Measurements from ENCODE around the gene PPP1R7. TPM values are rescaled to one million over a fixed set of nuclear protein-coding genes. Genes with fewer than 3 reads are reported as not detected.

PPP1R7 gene
- total RNA-seq, 2 donors from 2014 or later, result 48.5 to 52.7 TPM

DNA sequence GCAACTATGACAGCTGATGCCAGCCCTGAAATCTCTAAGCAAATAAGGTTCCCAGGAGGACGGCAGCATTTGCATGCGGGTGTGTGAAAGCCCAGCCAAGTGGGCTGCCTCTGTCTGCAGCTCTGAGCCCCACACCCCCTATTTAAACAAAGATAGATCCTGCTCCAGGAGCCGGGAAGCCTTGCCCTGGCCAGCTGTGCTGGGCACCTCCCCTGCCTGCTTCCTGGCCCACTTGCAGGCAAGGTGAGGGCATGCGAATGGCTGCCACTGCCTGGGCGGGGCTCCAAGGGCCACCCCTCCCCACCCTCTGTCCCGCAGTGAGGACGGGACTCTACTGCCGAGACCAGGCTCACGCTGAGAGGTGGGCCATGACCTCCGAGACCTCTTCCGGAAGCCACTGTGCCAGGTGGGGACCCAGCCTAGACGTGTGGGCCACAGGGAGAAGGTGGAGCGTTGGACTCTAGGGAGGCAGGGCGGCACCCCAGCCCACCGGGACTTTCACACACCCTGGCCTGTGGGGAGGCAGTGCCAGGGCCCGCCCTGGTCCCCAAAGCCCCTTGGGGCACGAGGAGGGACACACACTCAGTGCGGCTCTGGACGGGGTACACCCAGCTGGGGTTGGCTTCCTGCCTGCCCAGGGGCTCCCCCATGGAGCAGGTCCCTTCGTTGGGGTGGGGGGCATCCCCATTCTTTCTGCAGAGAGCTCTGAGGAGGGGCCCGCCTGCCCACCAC lies 38.3 kb downstream of the PPP1R7 start, which contains the start of gene ANO7:
TSS of gene ANO7 (plus strand) at position 317 of the 732 bp plus-strand sequence. CDS start 1,387 bp downstream, outside the sequence.
- Mint-ChIP-seq H3K9me3 (no peaks in the 10 kb centered on the region), H3K27ac (peak within 1 kb of the TSS; percentile 64), H3K27me3 (ENCODE audit: insufficient read depth) (no peaks in the 10 kb centered on the region), H3K36me3 (ENCODE audit: low read depth) (no peaks in the 10 kb centered on the region), H3K4me3 (no peak within 1 kb of the TSS), H3K4me1 (peaks cover 4% of the 10 kb centered on the region)
- Histone ChIP-seq H3K9me3 (ENCODE audit: control insufficient read depth, low read length) (no peaks in the 10 kb centered on the region), H3K27me3 (ENCODE audit: control insufficient read depth, insufficient read depth, low read length, poor library complexity, severe bottlenecking) (no peaks in the 10 kb centered on the region), H3K4me3 (ENCODE audit: low read length) (no peak within 1 kb of the TSS), H3K9ac (ENCODE audit: extremely low read depth, low read length, poor library complexity, severe bottlenecking) (no peak within 1 kb of the TSS), H3K4me1 (ENCODE audit: control insufficient read depth, insufficient read depth, low read length) (peaks cover 6% of the 10 kb centered on the region), H3K36me3 (ENCODE audit: control insufficient read depth, insufficient read depth, low read length) (no peaks in the 10 kb centered on the region), H3K27ac (ENCODE audit: low read depth, low read length) (no peak within 1 kb of the TSS)
- TF ChIP-seq, protein P1, sequence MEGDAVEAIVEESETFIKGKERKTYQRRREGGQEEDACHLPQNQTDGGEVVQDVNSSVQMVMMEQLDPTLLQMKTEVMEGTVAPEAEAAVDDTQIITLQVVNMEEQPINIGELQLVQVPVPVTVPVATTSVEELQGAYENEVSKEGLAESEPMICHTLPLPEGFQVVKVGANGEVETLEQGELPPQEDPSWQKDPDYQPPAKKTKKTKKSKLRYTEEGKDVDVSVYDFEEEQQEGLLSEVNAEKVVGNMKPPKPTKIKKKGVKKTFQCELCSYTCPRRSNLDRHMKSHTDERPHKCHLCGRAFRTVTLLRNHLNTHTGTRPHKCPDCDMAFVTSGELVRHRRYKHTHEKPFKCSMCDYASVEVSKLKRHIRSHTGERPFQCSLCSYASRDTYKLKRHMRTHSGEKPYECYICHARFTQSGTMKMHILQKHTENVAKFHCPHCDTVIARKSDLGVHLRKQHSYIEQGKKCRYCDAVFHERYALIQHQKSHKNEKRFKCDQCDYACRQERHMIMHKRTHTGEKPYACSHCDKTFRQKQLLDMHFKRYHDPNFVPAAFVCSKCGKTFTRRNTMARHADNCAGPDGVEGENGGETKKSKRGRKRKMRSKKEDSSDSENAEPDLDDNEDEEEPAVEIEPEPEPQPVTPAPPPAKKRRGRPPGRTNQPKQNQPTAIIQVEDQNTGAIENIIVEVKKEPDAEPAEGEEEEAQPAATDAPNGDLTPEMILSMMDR (conservative IDR thresholded peaks at IDR 0.05), result no peak
- WGBS, 2 experiments (ENCODE audit: insufficient coverage in 1 of 2, insufficient read length in 1 of 2), result 73 to 78% methylated on average over 13 to 21 of the region's 21 CpGs
- peak; percentile 68 for DNase-seq

DNA sequence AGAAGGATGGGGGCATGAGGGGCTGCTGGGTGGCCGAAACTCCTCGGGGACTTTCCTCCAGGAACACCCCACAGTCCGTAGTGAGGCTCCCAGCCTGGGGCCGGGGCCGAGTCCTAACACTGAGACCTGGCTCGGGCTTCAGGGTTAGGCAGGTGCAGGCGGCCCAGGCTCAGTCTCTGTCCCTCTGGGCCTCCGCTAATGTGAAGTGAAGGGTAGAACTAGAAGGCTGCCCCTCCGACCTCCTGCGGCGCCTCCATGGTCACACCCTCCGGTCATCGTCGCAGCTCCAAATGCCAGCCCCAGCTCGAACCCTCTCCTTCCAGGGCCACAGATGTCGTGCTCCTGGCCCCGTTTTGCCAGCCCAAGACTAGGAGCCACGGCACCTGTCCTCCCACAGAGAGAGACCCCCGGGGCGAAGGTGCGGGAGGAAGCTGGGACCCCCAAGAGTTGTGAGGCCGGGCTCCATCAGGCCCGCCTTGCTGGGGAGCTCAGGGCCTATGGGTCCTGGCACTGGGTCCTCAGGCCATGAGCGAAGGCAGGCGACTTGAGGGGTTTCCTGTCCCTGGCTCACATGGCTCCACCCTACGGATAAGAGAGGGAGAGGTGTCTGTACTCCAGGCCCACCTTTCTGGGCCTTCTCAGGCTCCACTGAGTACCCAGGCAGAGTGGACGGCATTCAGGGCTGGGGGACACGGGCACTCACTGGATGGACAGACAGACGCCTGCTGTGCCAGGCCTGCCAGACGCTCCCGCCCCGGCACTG lies 39.0 kb downstream of the PPP1R7 start:
- WGBS, 2 experiments (ENCODE audit: insufficient coverage in 1 of 2, insufficient read length in 1 of 2), result 92 to 97% methylated on average over 16 to 32 of the region's 32 CpGs
- H3K9ac ChIP-seq (ENCODE audit: extremely low read depth, low read length, poor library complexity, severe bottlenecking), result no peak overlapping the region
- H3K27me3 ChIP-seq (ENCODE audit: control insufficient read depth, insufficient read depth, low read length, poor library complexity, severe bottlenecking), result no peaks in the 10 kb centered on the region
- no peaks in the 10 kb centered on the region for H3K36me3 ChIP-seq (ENCODE audit: control insufficient read depth, insufficient read depth, low read length)
- no peak overlapping the region for H3K4me3 Mint-ChIP-seq
- no peak overlapping the region for H3K27ac ChIP-seq (ENCODE audit: low read depth, low read length)
- DNase-seq, result no peak
- peaks cover 4% of the 10 kb centered on the region for H3K4me1 Mint-ChIP-seq
- H3K27me3 Mint-ChIP-seq (ENCODE audit: insufficient read depth), result no peaks in the 10 kb centered on the region
- no peaks in the 10 kb centered on the region for H3K9me3 ChIP-seq (ENCODE audit: control insufficient read depth, low read length)
- peaks cover 6% of the 10 kb centered on the region for H3K4me1 ChIP-seq (ENCODE audit: control insufficient read depth, insufficient read depth, low read length)
- H3K36me3 Mint-ChIP-seq (ENCODE audit: low read depth), result no peaks in the 10 kb centered on the region
- no peak overlapping the region for H3K27ac Mint-ChIP-seq
- H3K4me3 ChIP-seq (ENCODE audit: low read length), result no peak overlapping the region
- no peaks in the 10 kb centered on the region for H3K9me3 Mint-ChIP-seq
- TF ChIP-seq, protein P1 (conservative IDR thresholded peaks at IDR 0.05), result no peak

DNA sequence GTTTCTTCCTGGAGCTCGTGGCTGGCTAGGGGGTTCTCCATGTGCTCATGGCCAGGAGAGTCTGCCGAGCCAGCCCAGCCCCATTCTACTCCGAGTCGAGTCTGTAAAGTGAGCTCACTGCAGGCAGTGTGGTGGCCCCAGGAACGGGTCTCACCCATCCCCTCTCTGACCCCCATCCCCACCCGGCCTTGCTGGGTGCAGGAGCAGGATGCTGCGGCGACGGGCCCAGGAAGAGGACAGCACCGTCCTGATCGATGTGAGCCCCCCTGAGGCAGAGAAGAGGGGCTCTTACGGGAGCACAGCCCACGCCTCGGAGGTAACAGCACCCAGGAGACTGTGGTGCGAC lies 39.6 kb downstream of the PPP1R7 start:
- Mint-ChIP-seq H3K4me3 (no peak overlapping the region), H3K27ac (no peak overlapping the region), H3K27me3 (ENCODE audit: insufficient read depth) (no peaks in the 10 kb centered on the region), H3K9me3 (no peaks in the 10 kb centered on the region), H3K36me3 (ENCODE audit: low read depth) (no peaks in the 10 kb centered on the region), H3K4me1 (peaks cover 4% of the 10 kb centered on the region)
- Histone ChIP-seq H3K9ac (ENCODE audit: extremely low read depth, low read length, poor library complexity, severe bottlenecking) (no peak overlapping the region), H3K9me3 (ENCODE audit: control insufficient read depth, low read length) (no peaks in the 10 kb centered on the region), H3K4me3 (ENCODE audit: low read length) (no peak overlapping the region), H3K4me1 (ENCODE audit: control insufficient read depth, insufficient read depth, low read length) (peaks cover 6% of the 10 kb centered on the region), H3K36me3 (ENCODE audit: control insufficient read depth, insufficient read depth, low read length) (no peaks in the 10 kb centered on the region), H3K27ac (ENCODE audit: low read depth, low read length) (no peak overlapping the region), H3K27me3 (ENCODE audit: control insufficient read depth, insufficient read depth, low read length, poor library complexity, severe bottlenecking) (no peaks in the 10 kb centered on the region)
- WGBS, 2 experiments (ENCODE audit: insufficient coverage in 1 of 2, insufficient read length in 1 of 2), result 87 to 90% methylated on average over 9 to 15 of the region's 15 CpGs
- TF ChIP-seq, protein P1 (conservative IDR thresholded peaks at IDR 0.05), result no peak
- DNase-seq, result peak; percentile 41

Data from endodermal cell (in vitro differentiated cells).